A673 (cell line): ENCODE data around the gene ZNF324. TPM values are rescaled to one million over a fixed set of nuclear protein-coding genes. Genes with fewer than 3 reads are reported as not detected.

ENCODE experiments used
- BruUV-seq: library from RNA; stranded (reverse); fragments of 400-500 nt; replicated peaks from 2 replicates; lab custom pipeline; 2021; lab: Mats Ljungman, UMichigan
- CTCF ChIA-PET: fragments of 300-600 bp; sonication (Branson Sonifier 250); formaldehyde crosslinking; loops from one replicate; lab custom pipeline; 2022; ENCODE audit warnings: antibody characterized with exemption; lab: Charles Lee
- POLR2A ChIA-PET: fragments of 300-600 bp; sonication (Branson Sonifier 250); formaldehyde crosslinking; loops from one replicate; lab custom pipeline; 2022; ENCODE audit warnings: antibody characterized with exemption; ENCODE audit not compliant: low non-redundant PET; lab: Charles Lee
- DNase-seq: peaks from one replicate; pipeline ENCODE4 v3.0.0-alpha.2; 2015; ENCODE audit warnings: low spot score
- H3K27ac ChIP-seq: fragments of 200-600 bp; sonication (generic); 2 replicates; pipeline ENCODE4 v1.5.1; 2016; ENCODE audit warnings: mixed run types, low read depth, mild to moderate bottlenecking, mixed read lengths, antibody characterized with exemption, low read length; ENCODE audit not compliant: poor library complexity, severe bottlenecking
- H3K27me3 ChIP-seq: fragments of 200-600 bp; sonication (generic); replicated peaks from 2 replicates; pipeline ENCODE4 v1.6.1; 2017; ENCODE audit warnings: mixed run types, low read depth, mild to moderate bottlenecking, mixed read lengths, antibody characterized with exemption, low read length; ENCODE audit not compliant: insufficient read depth, poor library complexity
- H3K36me3 ChIP-seq: fragments of 200-600 bp; sonication (generic); 2 replicates; pipeline ENCODE4 v1.6.1; 2016; ENCODE audit warnings: mixed run types, mild to moderate bottlenecking, mixed read lengths, antibody characterized with exemption, low read length; ENCODE audit not compliant: insufficient read depth, poor library complexity, severe bottlenecking
- H3K4me1 ChIP-seq: fragments of 200-600 bp; sonication (generic); 2 replicates; pipeline ENCODE4 v1.6.1; 2017; ENCODE audit warnings: mixed run types, mild to moderate bottlenecking, mixed read lengths, antibody characterized with exemption, low read length; ENCODE audit not compliant: insufficient read depth, poor library complexity, severe bottlenecking
- H3K4me3 ChIP-seq: fragments of 200-600 bp; sonication (generic); 2 replicates; pipeline ENCODE4 v1.5.1; 2016; ENCODE audit warnings: low read depth, mixed run types, mild to moderate bottlenecking, mixed read lengths, low read length; ENCODE audit not compliant: poor library complexity, severe bottlenecking
- H3K9me3 ChIP-seq: fragments of 200-600 bp; sonication (generic); 2 replicates; pipeline ENCODE4 v1.6.1; 2016; ENCODE audit warnings: mixed run types, low read depth, mild to moderate bottlenecking, mixed read lengths, antibody characterized with exemption, low read length; ENCODE audit not compliant: poor library complexity, severe bottlenecking
- EZH2 ChIP-seq: fragments of 200-600 bp; sonication (generic); IDR thresholded peaks from 2 replicates; pipeline ENCODE4 v1.6.1; 2017; ENCODE audit warnings: borderline replicate concordance, low read depth, mild to moderate bottlenecking, mixed read lengths, antibody characterized with exemption, low read length; ENCODE audit not compliant: poor library complexity, severe bottlenecking
- intact Hi-C: fragments of 100-400 bp; cut with micrococcal nuclease; formaldehyde crosslinking; loops from one replicate; pipeline ENCODE4 v1.10.0; 2022; ENCODE audit not compliant: unreplicated experiment
- total RNA-seq: library from RNA; stranded (reverse); gene quantifications from 2 replicates; pipeline ENCODE4 v1.2.3, GENCODE V29; 2021
- TF ChIP-seq, protein P1 (sequence below): fragments of 300-800, 200-600 bp; sonication (generic); conservative IDR thresholded peaks from 2 replicates; pipeline ENCODE4 v1.5.1; 2017; ENCODE audit warnings: low read depth, mild to moderate bottlenecking, antibody characterized with exemption, low read length, moderate library complexity, mixed read lengths

The ZNF324 gene
- total RNA-seq, 1 experiment from 2014 or later = 12.7 TPM

DNA sequence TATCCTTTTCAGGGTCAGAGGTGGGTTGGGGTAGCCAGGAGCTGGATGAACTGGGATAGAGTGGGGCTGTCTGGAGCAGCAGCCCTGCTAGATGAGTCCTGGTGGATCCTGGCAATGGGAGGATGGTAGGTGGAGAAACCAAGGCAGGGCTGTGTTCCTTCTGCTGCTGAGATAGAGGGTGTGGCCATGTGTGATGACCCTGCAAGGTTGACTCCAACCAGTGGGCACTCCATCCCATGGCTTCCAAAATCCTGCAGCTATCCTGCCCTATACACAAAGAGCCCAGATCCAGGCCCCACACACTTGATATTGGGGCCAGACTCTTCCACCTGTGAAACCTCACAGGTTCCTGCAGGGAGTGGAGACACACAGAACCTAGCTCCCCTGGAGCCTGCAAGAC, 6.9 kb downstream of the ZNF324 start:
- no peak for TF ChIP-seq EZH2
- TF ChIP-seq, protein P1, sequence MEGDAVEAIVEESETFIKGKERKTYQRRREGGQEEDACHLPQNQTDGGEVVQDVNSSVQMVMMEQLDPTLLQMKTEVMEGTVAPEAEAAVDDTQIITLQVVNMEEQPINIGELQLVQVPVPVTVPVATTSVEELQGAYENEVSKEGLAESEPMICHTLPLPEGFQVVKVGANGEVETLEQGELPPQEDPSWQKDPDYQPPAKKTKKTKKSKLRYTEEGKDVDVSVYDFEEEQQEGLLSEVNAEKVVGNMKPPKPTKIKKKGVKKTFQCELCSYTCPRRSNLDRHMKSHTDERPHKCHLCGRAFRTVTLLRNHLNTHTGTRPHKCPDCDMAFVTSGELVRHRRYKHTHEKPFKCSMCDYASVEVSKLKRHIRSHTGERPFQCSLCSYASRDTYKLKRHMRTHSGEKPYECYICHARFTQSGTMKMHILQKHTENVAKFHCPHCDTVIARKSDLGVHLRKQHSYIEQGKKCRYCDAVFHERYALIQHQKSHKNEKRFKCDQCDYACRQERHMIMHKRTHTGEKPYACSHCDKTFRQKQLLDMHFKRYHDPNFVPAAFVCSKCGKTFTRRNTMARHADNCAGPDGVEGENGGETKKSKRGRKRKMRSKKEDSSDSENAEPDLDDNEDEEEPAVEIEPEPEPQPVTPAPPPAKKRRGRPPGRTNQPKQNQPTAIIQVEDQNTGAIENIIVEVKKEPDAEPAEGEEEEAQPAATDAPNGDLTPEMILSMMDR = no peak
- no peaks in the 10 kb centered on the region for H3K9me3 ChIP-seq
- no peaks in the 10 kb centered on the region for H3K27me3 ChIP-seq
- ChIA-PET CTCF (no interaction called here), POLR2A (no interaction called here)
- H3K4me1 ChIP-seq = peaks cover 6% of the 10 kb centered on the region
- intact Hi-C loops = no loop called here
- H3K36me3 ChIP-seq = no peaks in the 10 kb centered on the region
- no peak for DNase-seq
- no peak overlapping the region for H3K4me3 ChIP-seq
- H3K27ac ChIP-seq = no peak overlapping the region
- no TSS peak for BruUV-seq

DNA sequence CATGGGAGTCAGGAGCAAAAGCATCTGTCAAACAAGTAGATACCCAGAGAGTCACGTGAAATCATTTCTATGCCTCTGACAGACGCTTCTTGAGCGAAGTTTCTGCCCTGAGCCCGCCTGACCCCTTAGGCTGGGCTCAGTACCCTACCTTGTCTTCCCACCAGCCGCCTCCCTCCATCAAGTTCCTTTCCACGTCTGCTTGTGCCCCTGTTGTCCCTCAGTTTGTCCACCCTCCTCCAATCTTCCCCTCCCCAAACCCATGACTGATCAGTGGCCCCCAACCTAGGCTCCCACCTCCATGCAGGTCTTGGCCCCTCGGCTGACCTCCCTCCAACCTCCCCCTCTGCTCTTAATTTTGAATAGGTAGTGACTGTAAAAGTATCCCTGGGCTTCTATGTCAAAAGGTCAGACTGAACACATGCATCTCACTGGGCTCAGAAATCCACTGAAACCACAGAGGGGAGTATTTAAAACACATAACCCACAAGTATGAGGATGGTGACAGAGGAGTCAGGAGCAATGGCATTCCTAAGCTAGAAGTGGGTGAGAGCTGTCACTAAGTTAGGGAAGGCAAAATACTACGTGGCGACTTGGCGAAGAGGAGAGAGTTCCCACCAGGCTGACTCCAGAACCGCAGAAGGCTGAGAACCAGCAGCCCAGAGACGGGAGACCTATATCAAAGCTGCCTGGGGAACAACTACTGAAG, 7.6 kb downstream of the ZNF324 start:
- Histone ChIP-seq H3K9me3 (no peaks in the 10 kb centered on the region), H3K4me3 (no peak overlapping the region), H3K27ac (peak overlapping the region; percentile 84), H3K27me3 (no peaks in the 10 kb centered on the region), H3K36me3 (no peaks in the 10 kb centered on the region), H3K4me1 (peaks cover 6% of the 10 kb centered on the region)
- TF ChIP-seq, protein P1 = no peak
- TF ChIP-seq EZH2 = no peak
- intact Hi-C loops = no loop called here
- POLR2A ChIA-PET = no interaction called here
- CTCF ChIA-PET = no interaction called here
- DNase-seq = no peak
- no TSS peak for BruUV-seq

DNA sequence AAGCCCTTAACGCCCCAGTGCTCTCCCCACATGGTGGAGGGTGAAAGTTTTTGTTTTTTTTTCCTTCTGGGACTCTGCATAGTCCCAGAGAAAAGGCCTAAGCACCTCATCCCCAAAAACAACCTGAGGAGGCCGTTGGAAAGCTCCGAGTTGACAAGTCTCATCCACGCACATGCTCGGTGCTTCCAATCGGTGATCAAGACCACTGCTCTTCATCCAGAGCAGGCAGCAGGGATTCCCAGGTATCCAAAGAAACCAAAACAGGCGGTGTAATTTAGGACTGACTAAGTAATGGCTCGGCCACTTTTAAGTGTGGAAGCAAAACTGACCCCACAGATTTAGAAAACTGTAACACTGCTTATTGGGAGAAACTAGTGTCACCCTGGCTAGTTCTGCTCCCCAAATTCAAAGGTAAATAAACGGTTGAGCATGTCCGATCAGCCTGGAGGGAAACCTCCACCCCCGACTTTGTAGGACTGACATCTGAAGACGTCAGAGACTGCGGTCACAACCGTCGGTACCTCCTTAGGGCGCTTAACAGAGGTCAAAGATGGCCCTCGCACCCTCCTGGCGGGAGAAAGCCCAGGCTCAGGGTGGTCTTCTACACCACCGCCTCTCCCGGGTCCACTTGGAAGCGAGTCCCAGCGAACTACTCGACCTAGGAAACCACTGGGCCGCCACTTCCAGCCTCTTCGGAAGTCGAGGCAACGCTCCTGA, 8.3 kb downstream of the ZNF324 start:
- no peak for TF ChIP-seq EZH2
- TF ChIP-seq, protein P1 = no peak
- H3K4me3 ChIP-seq = peak overlapping the region; percentile 61
- H3K9me3 ChIP-seq = no peaks in the 10 kb centered on the region
- peak overlapping the region; percentile 84 for H3K27ac ChIP-seq
- peaks cover 6% of the 10 kb centered on the region for H3K4me1 ChIP-seq
- CTCF ChIA-PET = interaction anchor here (1.0 kb wide), 1 partner anchor 44 kb away, joined by 3 read pairs; the partner anchor contains the start of gene ZBTB45
- POLR2A ChIA-PET = no interaction called here
- intact Hi-C loops = no loop called here
- BruUV-seq = no TSS peak
- DNase-seq = no peak
- H3K27me3 ChIP-seq = no peaks in the 10 kb centered on the region
- no peaks in the 10 kb centered on the region for H3K36me3 ChIP-seq
